ENCODE results near the gene ITPR1. TPM values are rescaled to one million over a fixed set of nuclear protein-coding genes. Genes with fewer than 3 reads are reported as not detected.

The ITPR1 gene
- total RNA-seq, 1 donor from 2014 or later = 25.9 TPM

DNA sequence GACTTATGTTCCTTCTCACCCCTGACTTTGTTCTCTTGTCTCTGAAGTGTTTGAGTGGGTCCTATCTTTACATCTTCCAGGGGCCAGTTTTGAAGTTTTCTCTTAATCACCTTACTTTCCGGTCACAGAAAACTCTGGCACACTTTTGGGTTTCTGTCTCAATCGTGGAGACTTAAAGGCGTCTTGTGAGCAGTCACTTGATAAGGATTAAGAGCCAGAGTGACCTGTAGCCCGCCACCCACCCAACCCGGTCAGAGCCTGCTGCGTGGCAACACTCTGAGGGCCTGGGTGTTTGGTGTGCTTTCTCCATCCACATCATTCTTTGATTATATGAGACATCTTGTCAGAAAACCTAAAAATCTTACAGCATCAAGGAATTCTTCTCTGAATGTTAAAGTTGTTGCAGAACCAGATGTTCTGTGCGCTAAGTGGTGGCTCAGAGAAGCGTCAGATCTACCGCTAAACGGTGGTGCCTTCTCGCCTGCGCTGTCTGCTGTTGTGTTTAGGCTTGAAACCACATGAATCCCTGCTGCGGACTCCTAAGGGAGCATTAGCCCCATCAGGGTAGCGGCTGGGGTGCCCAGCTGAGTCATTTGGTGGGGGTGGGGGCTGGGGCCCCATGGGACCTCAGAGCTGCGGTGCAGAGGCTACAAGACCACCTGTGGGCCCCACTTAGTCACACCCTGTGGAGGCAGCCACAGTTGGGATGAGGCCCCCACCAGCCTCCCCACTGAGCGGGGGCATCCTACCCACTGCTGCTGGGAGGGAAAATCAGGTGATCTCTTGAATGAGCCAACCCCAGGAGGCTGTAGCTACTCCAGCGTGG is 327.4 kb downstream of the ITPR1 start:
- DNase-seq (ENCODE audit: low read depth) = no peak

DNA sequence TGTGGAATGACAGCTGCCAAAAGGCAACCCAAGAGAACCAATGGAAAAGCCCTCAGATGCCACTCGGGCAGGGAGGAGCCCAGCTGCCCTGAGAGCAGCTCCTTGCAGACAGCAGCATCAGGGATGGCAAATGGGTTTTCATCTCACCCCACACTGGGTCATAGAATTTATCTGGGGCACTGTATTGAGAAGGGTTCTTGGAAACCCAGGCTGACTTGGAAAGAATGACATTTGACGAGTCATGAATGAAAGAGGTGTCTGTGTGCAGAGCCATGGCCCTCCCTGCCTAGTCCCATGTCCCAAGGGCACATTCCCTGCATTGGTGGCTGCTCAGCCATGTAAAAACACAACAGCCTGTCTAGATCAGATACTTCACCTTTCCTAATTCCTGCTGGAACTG is 328.2 kb downstream of the ITPR1 start:
- peak; percentile 66 for DNase-seq (ENCODE audit: low read depth)

DNA sequence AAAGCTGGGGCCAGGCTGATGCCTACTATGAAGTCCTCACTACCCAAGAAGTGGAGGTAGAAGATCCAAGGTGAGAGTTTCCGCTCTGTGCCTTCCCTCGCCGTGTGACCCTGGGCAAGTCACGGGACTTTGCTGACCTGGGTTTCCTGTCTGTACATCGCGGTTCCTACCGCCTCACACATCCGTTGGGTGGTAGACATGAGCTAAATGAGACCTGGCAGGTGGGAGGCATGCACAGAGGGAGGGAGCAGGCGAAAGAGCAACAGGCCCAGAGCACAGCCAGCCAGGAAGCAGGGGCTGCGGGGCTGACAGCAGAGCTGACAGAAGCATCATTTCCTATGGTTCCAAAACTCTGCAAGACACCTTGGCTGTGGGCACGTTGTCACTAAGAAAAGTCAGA is 328.8 kb downstream of the ITPR1 start:
- DNase-seq (ENCODE audit: low read depth) = no peak

DNA sequence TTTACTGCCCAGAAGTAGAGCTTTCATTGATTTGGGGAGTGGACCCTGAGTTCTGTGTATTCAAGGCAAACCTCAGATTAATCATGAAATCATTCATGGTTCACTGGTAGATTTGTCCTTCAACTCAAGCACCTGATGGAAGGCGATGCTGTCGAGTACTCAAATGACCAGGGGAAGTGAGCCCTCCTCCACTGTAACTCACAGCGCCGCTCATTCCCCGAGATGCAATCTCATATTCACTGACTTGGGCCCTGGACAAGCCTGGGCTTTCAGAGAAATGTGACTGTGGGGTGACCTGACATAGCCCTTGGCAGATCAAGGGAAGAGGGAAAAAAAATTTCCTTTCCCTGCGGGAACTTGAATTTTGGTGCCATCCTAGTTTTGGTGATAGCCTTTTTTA is 329.4 kb downstream of the ITPR1 start:
- DNase-seq (ENCODE audit: low read depth) = no peak

DNA sequence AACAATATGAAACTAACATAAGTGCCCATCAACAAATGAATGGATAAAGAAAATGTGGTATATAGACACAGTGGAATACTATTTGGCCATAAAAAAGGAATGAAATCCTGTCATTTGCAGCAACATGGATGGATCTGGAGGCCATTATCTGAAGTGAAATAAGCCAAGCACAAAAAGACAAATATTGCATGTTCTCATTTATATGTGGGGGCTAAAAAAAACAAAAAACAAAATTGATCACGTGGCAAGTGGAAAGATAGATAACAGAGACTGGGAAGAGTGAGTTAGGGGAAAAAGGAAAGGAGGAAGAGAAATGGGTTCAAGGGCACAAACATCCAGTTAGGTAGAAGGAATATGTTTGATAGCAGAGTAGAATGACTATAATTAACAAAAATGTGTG is 330.2 kb downstream of the ITPR1 start:
- no peak for DNase-seq (ENCODE audit: low read depth)

DNA sequence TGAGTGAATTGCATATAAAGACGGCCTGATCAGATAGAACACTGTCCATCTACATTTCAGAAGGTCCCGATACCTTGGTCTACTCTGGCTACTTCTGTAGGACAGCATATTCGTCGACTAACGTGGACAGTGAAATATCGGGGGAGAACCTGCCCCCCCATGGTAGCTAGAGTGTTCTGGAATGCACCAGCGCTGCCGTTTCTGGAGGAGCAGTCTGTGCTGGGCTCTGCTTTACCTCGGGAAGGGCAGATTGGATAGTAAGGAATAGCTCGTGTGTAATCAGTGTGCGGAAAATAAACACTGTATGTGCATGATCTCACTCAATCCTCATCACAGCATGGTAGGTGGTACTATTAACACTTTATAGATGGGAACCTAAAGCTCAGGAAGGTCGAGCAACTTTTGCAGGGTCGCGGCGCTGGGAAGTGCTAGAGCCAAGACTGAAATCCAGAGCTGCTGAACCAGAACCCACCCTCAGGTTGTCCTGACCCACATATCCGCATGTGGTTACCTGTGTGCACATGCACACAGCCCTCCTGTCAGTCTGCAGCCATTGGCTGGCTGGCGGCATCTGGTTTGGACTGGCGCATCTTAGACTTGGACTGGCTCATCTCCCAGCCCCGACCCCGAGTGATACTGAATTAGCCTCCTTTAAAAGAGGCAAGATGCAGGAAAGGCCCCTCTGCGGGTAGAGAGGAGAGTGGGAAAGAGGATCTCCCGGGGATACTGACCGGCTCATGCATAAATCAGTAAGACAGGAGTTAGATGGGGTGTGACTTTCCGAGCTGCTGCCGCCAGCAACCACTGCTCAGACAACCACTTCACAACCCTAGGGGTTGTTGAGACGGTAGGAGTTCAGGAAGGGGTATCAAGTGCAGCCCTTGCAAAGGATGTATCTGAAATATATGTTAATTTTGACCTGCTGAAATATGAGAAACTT is 331.1 kb downstream of the ITPR1 start:
- no peak for DNase-seq (ENCODE audit: low read depth)

DNA sequence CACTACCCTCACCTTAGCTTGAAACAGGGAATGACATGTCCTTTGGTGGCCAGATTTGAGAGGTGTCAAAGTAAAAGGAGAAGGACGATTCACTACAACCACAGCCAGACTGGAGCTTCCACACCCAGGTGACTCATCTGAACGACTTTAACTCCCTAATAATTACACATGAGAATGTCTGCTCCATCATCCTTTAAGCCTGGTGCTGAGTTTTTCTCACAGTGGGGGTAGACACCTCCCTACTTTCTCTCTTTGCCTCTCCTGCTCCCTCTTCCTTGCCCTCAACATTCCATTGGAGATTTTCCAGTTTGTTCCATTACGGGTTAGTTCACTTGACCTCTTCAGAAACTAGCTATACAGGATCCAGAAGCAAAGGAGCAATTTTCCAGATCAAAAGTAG is 331.8 kb downstream of the ITPR1 start:
- DNase-seq (ENCODE audit: low read depth) = peak; percentile 77

DNA sequence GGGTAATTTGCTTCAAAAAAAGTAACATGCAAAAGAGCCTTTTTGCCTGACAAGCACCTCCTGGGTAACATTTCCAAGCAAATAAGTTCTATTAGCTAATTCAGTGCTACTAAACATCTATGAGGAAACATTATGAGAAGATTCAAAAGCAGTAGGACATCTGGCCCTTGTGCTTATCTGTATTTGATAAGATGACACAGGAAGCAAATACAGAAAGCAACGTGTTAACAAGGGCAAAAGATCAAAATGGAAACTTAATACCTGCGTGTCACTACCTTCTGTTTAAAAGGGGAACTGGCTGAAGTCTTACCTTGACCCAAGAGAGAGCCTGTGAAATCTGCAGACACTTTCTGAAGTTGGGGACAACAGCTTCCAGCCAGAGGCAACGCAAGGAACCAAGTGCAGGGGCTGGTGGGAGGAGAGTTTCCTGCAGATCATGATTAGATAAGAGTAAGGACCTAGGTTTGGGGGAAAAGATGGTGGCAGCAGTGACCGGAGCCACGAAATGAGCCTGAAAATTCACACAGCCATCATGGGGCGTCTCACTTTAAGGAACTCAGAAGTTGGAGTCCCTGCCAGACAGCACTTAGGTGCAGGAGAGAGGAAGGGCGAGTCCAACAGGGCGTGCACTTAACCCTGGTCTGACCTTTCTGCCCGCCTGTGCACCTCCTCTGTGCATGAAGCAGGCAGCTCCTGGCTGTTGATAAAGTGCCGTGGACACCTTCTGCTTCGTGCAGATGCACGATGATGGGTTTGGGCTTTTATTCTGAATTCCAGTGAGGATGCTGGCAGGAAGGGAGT is 332.5 kb downstream of the ITPR1 start:
- no peak for DNase-seq (ENCODE audit: low read depth)

DNA sequence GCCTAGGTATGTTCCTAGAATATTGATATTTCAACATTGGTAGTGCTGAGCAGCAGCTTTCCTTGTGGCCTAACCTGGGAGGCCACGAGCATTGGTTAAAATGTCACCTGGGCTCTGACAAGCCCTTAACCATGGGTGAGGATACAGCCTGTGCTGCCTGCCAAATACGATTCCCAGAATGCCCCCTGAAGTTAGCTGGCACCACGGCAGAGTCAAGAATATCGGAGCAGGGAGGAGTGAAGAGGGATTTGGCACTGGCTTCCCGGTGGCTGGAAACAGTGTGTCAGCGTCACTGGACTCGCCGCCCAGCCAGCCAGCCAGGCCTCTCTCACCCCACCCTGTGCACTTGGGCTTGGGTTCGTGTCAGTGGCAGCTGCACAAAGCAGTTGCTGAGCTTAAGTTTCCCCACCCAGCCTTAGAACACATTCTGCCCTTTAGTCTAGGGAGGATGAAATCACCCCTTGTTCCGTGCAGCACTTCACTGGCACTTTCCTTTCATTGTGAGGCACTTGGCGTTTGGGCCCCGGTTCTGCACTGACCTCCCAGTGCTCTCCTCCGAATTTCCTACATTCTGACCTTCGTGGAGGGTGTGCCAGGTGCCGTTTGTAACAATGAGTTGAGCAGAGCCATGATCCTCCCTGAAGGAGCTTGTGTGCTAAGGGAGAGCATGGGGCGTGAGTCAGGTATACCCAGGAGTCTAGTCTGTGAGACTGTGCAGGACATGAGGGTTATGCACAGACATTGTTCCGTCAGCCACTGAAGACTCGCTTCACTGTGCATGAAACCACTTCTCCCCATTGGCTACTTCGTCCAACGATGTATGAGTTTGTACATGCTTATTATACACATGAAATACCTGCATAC is 333.3 kb downstream of the ITPR1 start:
- DNase-seq (ENCODE audit: low read depth) = peak; percentile 97

DNA sequence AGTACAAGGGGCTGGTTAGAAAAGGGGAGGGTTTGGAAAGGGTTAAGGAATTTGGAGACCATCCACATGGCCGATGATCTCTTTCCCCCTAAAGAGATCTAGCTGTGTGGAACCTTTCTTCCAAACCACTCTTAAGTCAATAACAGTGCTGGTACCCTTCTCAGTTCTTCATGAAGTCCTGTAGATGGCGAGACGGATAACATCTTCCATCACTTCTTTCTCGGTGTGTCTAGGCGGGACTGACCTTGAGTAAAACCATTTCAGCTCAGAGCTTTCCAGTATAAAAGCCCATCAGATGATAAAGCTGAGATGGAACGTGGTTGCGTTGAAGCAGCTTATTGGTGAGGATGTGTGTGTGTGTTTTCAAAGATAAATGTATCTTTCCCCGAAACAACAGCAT is 334.6 kb downstream of the ITPR1 start:
- DNase-seq (ENCODE audit: low read depth) = peak; percentile 38

DNA sequence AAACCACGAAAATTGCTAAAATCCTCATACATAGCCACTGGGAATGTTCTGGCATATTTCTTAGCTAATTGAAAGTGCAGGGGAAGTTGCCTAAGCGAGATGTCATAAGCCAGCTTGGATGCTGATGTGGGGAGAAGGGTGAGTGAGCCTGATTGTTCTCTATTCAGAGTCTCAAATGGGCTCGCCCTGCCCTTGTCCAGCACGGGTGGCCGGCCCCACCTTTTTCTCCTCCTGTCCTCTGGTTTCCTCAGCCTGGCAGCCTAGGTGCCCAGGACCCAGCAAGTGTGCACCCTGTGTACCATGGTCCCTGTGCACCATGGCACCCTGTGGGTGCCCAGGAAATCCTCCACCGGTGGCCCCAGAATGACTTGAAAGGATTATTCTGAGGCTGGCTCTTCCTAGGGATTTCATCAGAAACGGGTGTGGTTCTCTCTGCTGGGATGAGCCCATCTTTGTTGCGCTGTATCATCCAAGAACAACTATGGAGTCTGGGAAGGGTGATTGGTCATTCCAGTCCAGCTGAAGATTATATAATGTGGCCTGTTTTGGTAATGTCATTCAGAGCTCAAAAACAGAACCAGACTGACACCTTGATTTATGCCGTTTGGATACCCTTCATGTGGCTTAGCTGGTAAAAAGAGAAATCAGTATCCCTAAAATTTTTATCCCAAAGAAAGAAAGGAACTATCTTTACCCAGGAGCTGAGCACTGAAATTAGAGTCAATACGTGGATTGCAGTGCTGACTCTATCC is 335.3 kb downstream of the ITPR1 start:
- peak; percentile 34 for DNase-seq (ENCODE audit: low read depth)

DNA sequence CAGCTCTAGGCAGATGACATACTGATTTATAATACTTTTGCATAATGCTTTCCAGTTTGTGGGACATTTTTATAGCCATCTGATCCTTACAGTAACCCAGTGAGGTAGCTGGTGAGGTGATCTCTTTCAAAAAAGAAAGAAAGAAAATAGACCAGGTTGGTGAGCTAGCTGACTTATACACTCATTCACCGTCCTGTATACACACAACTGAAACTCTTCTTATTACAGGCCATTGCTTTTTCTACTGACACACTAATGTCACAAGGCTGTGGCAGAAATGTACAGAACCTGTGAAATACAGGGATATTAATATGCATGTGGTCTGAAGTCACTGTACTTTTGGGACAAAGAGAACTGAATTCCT is 335.9 kb downstream of the ITPR1 start:
- no peak for DNase-seq (ENCODE audit: low read depth)

DNA sequence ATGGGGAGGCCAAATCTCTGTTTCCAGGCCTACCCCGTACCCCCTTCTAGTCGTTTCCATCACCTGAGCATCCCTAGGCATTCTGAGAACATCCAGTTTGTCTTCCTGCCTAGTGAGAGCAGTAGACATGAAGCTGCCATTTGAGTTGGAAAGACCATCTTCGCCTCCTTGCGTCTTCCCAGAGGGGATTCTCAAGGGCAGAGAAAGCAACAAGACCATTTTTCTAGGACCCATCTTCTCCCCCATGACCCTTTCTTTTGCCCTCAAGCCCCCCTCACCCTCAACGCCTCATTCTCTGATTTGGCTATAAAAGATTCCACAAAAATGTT is 337.4 kb downstream of the ITPR1 start:
- DNase-seq (ENCODE audit: low read depth) = no peak

DNA sequence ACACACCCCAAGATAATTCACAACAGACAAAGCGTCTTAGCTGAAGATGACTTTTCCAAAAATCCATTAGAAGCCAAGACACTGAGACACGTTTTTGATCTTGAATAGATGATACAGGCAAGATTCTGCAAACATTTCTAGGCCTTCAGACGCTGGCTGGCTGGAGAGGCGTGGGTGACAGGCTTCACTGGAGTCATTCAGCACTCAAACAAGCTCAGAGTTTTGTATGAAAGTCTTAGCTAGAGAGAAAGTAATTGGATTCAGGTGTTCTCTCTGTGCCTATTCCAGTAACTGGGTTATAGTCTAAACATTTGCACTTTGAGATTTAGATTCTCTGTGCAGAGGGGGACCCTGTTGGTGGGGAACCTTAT is 338.4 kb downstream of the ITPR1 start:
- no peak for DNase-seq (ENCODE audit: low read depth)

DNA sequence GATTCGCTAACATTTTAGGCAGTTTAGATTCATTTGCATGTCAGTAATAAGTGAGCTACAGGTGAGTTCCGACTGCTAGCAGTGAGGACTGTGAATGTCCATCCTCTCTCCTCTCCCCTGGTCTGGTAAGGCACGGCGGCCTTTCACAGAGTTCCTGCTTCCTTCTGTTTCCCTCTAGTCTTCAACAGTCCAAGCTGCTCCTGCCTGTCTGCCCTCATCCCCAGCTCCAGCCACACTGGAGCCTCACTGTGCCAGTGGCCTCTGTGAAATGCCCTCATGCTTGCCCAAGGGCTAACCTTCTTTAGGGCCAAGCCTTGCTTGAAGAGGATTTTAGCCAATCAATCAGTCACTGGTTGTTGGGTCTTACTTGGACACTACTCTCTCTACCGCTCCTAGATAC is 340.3 kb downstream of the ITPR1 start:
- DNase-seq (ENCODE audit: low read depth) = peak; percentile 25

DNA sequence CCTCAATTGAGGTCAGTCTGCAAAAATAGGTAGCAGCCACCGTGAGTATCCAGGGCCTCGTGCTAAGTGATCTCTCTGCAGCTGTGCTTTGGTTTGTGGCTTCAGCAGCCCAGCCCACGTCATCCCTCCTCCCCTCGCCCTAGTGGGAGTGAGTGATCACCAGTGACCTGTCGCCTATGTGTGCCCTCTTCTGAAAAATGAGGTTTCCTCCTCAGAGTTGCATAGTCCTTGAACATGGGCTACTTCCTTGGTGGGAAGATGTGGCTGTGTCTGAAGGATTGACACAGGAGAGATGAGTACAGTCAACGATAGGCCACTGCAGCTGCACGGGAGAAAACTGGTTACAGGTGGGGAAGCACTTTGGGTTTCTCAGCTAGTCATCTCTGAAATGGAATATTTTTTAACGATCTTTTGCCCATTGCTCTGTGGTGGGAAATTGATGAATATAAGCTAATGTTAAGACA is 341.3 kb downstream of the ITPR1 start:
- DNase-seq (ENCODE audit: low read depth) = peak; percentile 93

DNA sequence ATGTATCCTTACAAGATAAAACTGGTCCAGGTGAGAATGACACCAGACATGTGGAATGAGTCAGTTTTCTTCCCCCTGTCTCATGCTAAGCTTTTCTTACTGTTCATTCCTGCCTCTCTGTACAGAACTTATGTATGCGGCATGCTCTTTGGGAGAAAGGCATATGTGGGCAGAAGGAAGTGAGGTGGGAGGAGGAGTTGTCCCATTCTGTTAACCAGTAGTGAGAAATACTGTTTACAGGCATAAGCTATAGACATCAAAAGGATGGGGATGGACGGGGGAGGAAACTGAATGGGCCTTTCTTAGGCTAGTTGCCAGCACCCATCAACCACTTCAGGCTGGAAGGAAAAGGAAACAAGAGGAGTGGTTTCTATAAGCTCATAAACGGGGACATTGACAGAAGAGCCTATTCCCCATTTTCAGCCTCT is 342.5 kb downstream of the ITPR1 start:
- DNase-seq (ENCODE audit: low read depth) = no peak

DNA sequence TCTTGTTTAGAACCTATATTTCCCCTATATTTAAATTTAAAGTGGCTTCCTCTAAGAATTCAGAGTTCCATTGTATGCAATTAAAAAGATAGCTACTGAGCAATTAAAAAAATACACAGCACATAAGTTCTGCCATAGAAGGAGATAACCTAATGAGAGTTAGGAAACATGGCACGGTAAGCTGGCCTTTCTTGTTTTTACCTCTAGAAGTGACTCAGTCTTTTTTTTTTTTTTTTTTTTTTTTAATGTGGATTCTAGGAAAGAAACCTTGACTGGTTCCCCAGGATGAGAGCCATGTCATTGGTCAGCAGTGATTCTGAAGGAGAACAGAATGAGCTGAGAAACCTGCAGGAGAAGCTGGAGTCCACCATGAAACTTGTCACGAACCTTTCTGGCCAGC is 343.4 kb downstream of the ITPR1 start:
- DNase-seq (ENCODE audit: low read depth) = no peak

DNA sequence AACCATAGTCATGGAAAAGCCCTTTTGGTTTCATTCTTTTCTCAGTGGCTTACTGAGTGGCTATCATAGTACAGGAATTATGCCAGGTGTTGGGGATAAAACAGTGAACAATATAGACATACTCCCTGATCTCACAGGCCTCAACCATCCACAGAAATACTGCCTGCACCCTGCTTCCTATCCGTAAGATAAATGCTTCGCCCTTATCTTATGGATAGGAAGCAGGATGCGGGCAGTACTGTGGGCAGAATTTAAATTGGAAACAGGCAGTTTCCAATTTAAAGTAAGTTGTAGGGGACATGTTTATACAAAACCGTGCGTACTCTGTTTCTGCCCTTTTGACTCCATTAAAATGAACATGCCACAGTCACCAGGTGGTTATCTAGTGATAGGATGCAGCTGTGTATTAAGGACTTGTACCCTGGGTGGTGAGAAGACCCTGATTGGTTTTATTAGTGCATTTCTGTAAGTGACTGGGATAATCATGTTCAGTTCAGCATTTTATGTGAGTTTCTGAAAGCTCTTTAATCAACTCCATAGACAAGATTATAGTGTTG is 344.3 kb downstream of the ITPR1 start:
- DNase-seq (ENCODE audit: low read depth) = no peak

DNA sequence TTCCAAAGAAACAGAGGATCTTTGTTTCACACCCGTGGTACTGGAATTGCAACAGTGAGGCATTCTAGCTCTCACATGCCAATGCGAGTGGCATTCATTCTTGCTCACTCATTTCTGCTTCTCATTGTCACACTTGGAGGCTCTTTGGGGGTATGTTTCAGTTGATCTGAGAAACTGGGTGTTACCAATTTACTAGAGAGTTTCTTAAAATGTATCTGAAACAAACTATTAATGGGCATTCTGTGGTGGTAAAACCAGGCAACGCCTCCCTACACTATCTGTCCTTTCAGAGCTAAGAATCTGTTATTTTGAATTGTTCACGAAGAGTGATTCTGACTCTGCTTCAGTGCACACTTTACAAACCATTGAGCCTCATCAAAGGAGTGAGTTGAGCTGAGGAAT is 345.5 kb downstream of the ITPR1 start:
- DNase-seq (ENCODE audit: low read depth) = no peak

Data from myocyte (in vitro differentiated cells).